ENCODE results near the gene LTA4H. TPM values are rescaled to one million over a fixed set of nuclear protein-coding genes. Genes with fewer than 3 reads are reported as not detected.
A peak's percentile ranks its signal among the peaks of the same experiment; 100 is the strongest.

LTA4H gene
- polyA plus RNA-seq (2013, experiment 1 of 2): 97.1 TPM
- polyA plus RNA-seq (2013, experiment 2 of 2): 118 TPM

DNA sequence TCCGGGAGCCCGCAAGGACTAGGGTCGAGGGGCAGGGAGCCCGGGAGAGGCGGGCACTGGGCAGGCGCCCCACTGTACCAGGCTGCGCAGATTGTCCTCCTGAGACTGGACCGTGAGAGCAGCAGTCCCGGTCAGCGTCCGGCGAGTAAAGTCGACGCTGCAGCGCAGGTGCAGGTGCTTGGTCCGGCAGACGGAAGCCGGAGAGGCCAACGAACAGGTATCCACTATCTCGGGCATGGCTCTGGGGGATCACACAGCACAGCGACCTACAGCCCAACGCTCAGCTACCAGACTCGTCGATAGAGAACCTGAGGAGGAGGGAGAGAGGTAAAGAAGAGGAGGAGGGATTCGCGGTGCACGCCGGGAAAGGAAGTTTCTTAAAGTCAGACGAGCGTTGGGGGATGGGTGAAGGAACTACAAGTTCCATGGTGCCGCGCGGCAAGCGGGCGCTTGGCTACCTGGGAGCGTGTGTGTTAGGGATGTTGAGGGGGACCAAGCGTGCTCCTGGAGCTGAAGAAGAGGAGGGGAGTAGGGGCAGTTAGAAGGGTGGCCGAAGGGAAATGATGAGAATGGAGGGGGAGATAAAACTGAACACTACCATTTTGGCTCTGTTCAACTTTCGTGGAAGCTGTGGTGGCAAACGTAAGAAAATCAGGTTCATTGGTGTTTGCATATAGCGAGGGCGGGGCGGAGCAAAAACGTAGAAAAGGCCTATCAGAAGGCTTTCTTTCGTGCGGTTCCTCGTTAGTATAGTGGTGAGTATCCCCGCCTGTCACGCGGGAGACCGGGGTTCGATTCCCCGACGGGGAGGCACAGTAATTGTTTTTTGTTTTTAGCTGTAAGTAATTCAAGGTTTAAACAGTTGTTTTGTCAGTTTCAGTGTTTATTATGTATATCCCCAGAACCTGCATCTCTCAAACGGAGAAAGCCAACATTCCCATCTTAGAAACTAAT, at the start of gene LTA4H:
TSS of gene LTA4H (minus strand) at position 305 of the 954 bp plus-strand sequence. CDS start at position 237, 68 bp downstream.
- 0 out of 2 replicates have a peak within 1 kb of the TSS, but pooled peaks have one; percentile 10 for H3K27ac ChIP-seq (ENCODE audit: low read depth, low read length)
- H3K36me3 ChIP-seq (ENCODE audit: insufficient read depth, low read length): no peaks in the 10 kb centered on the region
- WGBS: 1% methylated on average over 54 of the region's 55 CpGs
- H3K9ac ChIP-seq (ENCODE audit: low read depth, low read length): peak within 1 kb of the TSS; percentile 69
- no peaks in the 10 kb centered on the region for H3K4me1 ChIP-seq (ENCODE audit: insufficient read depth, low read length)
- peak within 1 kb of the TSS; percentile 71 for H3K4me3 ChIP-seq (ENCODE audit: low read length)
- H3K27me3 ChIP-seq (ENCODE audit: insufficient read depth, low read length): no peaks in the 10 kb centered on the region
- H3K9me3 ChIP-seq (ENCODE audit: insufficient read depth, low read depth, low read length): no peaks in the 10 kb centered on the region

- Histone ChIP-seq H3K27ac (ENCODE audit: low read depth, low read length) (no peak overlapping the region), H3K4me1 (ENCODE audit: insufficient read depth, low read length) (no peaks in the 10 kb centered on the region), H3K9ac (ENCODE audit: low read depth, low read length) (no peak overlapping the region), H3K36me3 (ENCODE audit: insufficient read depth, low read length) (no peaks in the 10 kb centered on the region), H3K27me3 (ENCODE audit: insufficient read depth, low read length) (no peaks in the 10 kb centered on the region), H3K4me3 (ENCODE audit: low read length) (no peak overlapping the region), H3K9me3 (ENCODE audit: insufficient read depth, low read depth, low read length) (0 out of 2 replicates have a peak, but pooled peaks cover 5% of the 10 kb centered on the region)
- 100% methylated on average over 2 of the region's 2 CpGs for WGBS
Measured at GRCh38 chr12:96084624-96085023, 49.2 kb upstream of the LTA4H start.

DNA sequence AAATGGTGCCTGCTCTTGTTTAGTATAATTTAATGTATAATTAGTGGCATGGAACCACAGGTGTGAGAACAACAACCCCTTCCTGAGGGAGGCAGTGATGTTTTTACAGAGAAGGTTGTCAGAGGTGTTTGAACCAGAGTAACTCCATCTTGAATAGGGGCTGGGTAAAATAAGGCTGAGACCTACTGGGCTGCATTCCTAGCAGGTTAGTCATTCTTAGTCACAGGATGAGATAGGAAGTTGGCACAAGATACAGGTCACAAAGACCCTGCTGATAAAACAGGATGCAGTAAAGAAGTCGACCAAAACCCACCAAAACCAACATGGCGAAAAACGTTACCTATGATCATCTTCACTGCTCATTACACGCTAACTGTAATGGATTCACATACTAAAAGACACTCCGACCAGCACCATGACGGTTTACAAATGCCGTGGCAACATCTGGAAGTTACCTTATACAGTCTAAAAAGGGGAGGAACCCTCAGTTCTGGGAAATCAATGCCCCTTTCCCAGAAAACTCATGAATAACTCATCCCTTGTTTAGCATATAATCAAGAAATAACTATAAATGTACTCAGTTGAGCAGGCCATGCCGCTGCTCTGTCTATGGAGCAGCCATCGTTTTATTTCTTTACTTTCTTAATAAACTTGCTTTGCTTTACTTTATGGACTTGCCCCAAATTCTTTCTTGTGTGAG, 47.8 kb upstream of the LTA4H start:
- 95% methylated on average over 9 of the region's 9 CpGs for WGBS
- no peak overlapping the region for H3K9ac ChIP-seq (ENCODE audit: low read depth, low read length)
- H3K36me3 ChIP-seq (ENCODE audit: insufficient read depth, low read length): no peaks in the 10 kb centered on the region
- no peaks in the 10 kb centered on the region for H3K27me3 ChIP-seq (ENCODE audit: insufficient read depth, low read length)
- no peaks in the 10 kb centered on the region for H3K4me1 ChIP-seq (ENCODE audit: insufficient read depth, low read length)
- no peak overlapping the region for H3K27ac ChIP-seq (ENCODE audit: low read depth, low read length)
- H3K9me3 ChIP-seq (ENCODE audit: insufficient read depth, low read depth, low read length): 0 out of 2 replicates have a peak, but pooled peaks cover 5% of the 10 kb centered on the region
- H3K4me3 ChIP-seq (ENCODE audit: low read length): no peak overlapping the region

GRCh38 chr12:96081596-96081995, 46.2 kb upstream of the LTA4H start:
- Histone ChIP-seq H3K36me3 (ENCODE audit: insufficient read depth, low read length) (no peaks in the 10 kb centered on the region), H3K4me1 (ENCODE audit: insufficient read depth, low read length) (no peaks in the 10 kb centered on the region), H3K9me3 (ENCODE audit: insufficient read depth, low read depth, low read length) (0 out of 2 replicates have a peak, but pooled peaks cover 5% of the 10 kb centered on the region), H3K27ac (ENCODE audit: low read depth, low read length) (no peak overlapping the region), H3K27me3 (ENCODE audit: insufficient read depth, low read length) (no peaks in the 10 kb centered on the region), H3K9ac (ENCODE audit: low read depth, low read length) (no peak overlapping the region), H3K4me3 (ENCODE audit: low read length) (no peak overlapping the region)
- 89% methylated on average over 3 of the region's 3 CpGs for WGBS

GRCh38 chr12:96078231-96079135, 43.1 kb upstream of the LTA4H start:
- Histone ChIP-seq H3K27ac (ENCODE audit: low read depth, low read length) (no peak overlapping the region), H3K9ac (ENCODE audit: low read depth, low read length) (no peak overlapping the region), H3K27me3 (ENCODE audit: insufficient read depth, low read length) (no peaks in the 10 kb centered on the region), H3K36me3 (ENCODE audit: insufficient read depth, low read length) (no peaks in the 10 kb centered on the region), H3K4me3 (ENCODE audit: low read length) (no peak overlapping the region), H3K4me1 (ENCODE audit: insufficient read depth, low read length) (no peaks in the 10 kb centered on the region), H3K9me3 (ENCODE audit: insufficient read depth, low read depth, low read length) (no peaks in the 10 kb centered on the region)
- 95% methylated on average over 14 of the region's 15 CpGs for WGBS

- no peak overlapping the region for H3K27ac ChIP-seq (ENCODE audit: low read depth, low read length)
- WGBS: 73% methylated on average over 6 of the region's 6 CpGs
- H3K4me1 ChIP-seq (ENCODE audit: insufficient read depth, low read length): no peaks in the 10 kb centered on the region; the same call in 1 of the 2 replicates
- no peak overlapping the region for H3K9ac ChIP-seq (ENCODE audit: low read depth, low read length)
- H3K4me3 ChIP-seq (ENCODE audit: low read length): no peak overlapping the region
- no peaks in the 10 kb centered on the region for H3K9me3 ChIP-seq (ENCODE audit: insufficient read depth, low read depth, low read length)
- no peaks in the 10 kb centered on the region for H3K36me3 ChIP-seq (ENCODE audit: insufficient read depth, low read length)
- H3K27me3 ChIP-seq (ENCODE audit: insufficient read depth, low read length): no peaks in the 10 kb centered on the region
Measured at GRCh38 chr12:96077081-96077480, 41.7 kb upstream of the LTA4H start.

- no peak overlapping the region for H3K4me3 ChIP-seq (ENCODE audit: low read length)
- WGBS: 100% methylated on average over 2 of the region's 2 CpGs
- H3K27me3 ChIP-seq (ENCODE audit: insufficient read depth, low read length): no peaks in the 10 kb centered on the region
- H3K36me3 ChIP-seq (ENCODE audit: insufficient read depth, low read length): no peaks in the 10 kb centered on the region
- no peak overlapping the region for H3K27ac ChIP-seq (ENCODE audit: low read depth, low read length)
- H3K4me1 ChIP-seq (ENCODE audit: insufficient read depth, low read length): peaks cover 8% of the 10 kb centered on the region
- no peaks in the 10 kb centered on the region for H3K9me3 ChIP-seq (ENCODE audit: insufficient read depth, low read depth, low read length)
- H3K9ac ChIP-seq (ENCODE audit: low read depth, low read length): no peak overlapping the region
Measured at GRCh38 chr12:96075560-96075959, 40.2 kb upstream of the LTA4H start.

- Histone ChIP-seq H3K27me3 (ENCODE audit: insufficient read depth, low read length) (no peaks in the 10 kb centered on the region), H3K27ac (ENCODE audit: low read depth, low read length) (no peak overlapping the region), H3K4me3 (ENCODE audit: low read length) (no peak overlapping the region), H3K9me3 (ENCODE audit: insufficient read depth, low read depth, low read length) (no peaks in the 10 kb centered on the region), H3K9ac (ENCODE audit: low read depth, low read length) (no peak overlapping the region), H3K4me1 (ENCODE audit: insufficient read depth, low read length) (peaks cover 13% of the 10 kb centered on the region), H3K36me3 (ENCODE audit: insufficient read depth, low read length) (no peaks in the 10 kb centered on the region)
- 91% methylated on average over 7 of the region's 7 CpGs for WGBS
Measured at GRCh38 chr12:96073346-96074330, 38.3 kb upstream of the LTA4H start.

DNA sequence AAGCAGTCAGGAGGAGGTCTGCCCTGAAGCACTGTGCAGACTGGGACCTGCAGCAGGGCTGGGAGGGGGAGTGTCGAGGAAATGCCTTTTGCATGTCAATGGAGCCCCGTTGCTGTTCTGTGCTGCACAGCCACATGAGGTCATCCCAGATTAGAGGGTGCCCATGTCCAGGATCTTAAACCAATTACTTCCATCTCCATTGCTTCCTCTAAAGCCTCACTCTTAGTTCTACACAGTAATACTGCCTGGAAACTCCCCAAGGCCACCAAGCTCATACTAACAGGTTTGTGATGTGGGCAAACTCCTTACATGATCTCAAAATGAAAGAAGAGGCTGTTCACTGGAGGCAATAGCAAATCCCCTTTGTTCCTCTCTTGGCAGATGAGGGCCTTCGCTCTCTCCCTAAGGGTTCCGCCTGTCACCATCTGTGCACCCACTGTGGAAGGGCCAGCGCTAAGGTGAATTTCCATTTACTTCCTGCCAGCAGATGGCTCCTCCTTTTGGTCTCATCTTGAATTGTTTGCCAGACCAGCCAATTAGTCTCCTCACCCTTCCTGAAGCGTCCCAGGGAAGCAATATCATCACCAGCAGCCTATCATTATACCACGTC, 35.4 kb upstream of the LTA4H start:
- H3K4me1 ChIP-seq (ENCODE audit: insufficient read depth, low read length): peaks cover 13% of the 10 kb centered on the region
- H3K27me3 ChIP-seq (ENCODE audit: insufficient read depth, low read length): no peaks in the 10 kb centered on the region
- H3K36me3 ChIP-seq (ENCODE audit: insufficient read depth, low read length): no peaks in the 10 kb centered on the region
- WGBS: 37% methylated on average over 7 of the region's 7 CpGs
- no peak overlapping the region for H3K27ac ChIP-seq (ENCODE audit: low read depth, low read length)
- no peak overlapping the region for H3K4me3 ChIP-seq (ENCODE audit: low read length)
- no peaks in the 10 kb centered on the region for H3K9me3 ChIP-seq (ENCODE audit: insufficient read depth, low read depth, low read length)
- no peak overlapping the region for H3K9ac ChIP-seq (ENCODE audit: low read depth, low read length)

Data from HUES64 (cell line).